HCT116 (cell line): ENCODE results near the gene FLYWCH1. TPM values are rescaled to one million over a fixed set of nuclear protein-coding genes. Genes with fewer than 3 reads are reported as not detected.

Source experiments
- ATAC-seq: fragments of 200-7000 bp; cut with Tn5 transposase; 2 replicates; pipeline ENCODE4 v1.9.1; 2020; ENCODE audit warnings: mild to moderate bottlenecking, moderate library complexity
- BruUV-seq: library from RNA; stranded (reverse); fragments of 400-500 nt; replicated peaks from 2 replicates; lab custom pipeline; 2021; lab: Mats Ljungman, UMichigan
- CTCF ChIA-PET: fragments of 300-600 bp; sonication (Branson Sonifier 250); formaldehyde crosslinking; loops from one replicate; lab custom pipeline; 2021; ENCODE audit warnings: antibody characterized with exemption; lab: Charles Lee
- POLR2A ChIA-PET: fragments of 300-600, 350-600 bp; sonication (Branson Sonifier 250); formaldehyde crosslinking; loops from one replicate; lab custom pipeline; 2021; ENCODE audit warnings: antibody characterized with exemption; lab: Charles Lee
- RAD21 ChIA-PET, 2 experiments: fragments of 300-600 bp; sonication (Branson Sonifier 250); formaldehyde crosslinking; loops; one replicate each; lab custom pipeline; 2023; ENCODE audit warnings: low total read pairs in 2 of 2; ENCODE audit not compliant: uncharacterized antibody in 2 of 2, unreplicated experiment in 2 of 2, low non-redundant PET in 1 of 2; lab: Charles Lee
- DNase-seq: peaks from one replicate; pipeline ENCODE4 v3.0.0-alpha.2; 2010; ENCODE audit warnings: low read depth, low spot score
- H2AFZ ChIP-seq: fragments of 200-600 bp; shearing (Covaris generic), sonication (generic); 2 replicates; pipeline ENCODE4 v1.6.1; 2017; ENCODE audit warnings: low read depth, mixed run types, mixed read lengths, antibody characterized with exemption, low read length; ENCODE audit not compliant: poor library complexity, severe bottlenecking
- H3K27ac ChIP-seq: 2 replicates; pipeline ENCODE4 v1.5.1; 2012; ENCODE audit warnings: low read depth, low read length
- H3K27me3 ChIP-seq: fragments of 200-600 bp; sonication (generic); 2 replicates; pipeline ENCODE4 v1.6.1; 2016; ENCODE audit warnings: mixed run types, low read length, mixed read lengths; ENCODE audit not compliant: insufficient read depth
- H3K36me3 ChIP-seq, 2 experiments: fragments of 200-500 bp in 1 of 2; fragments of 200-600 bp in 1 of 2; sonication (Bioruptor generic) in 1 of 2; sonication (generic) in 1 of 2; 2 replicates each; pipeline versions ENCODE4 v1.5.1 to v1.6.1; 2014 to 2016; ENCODE audit warnings: low read length in 2 of 2, inconsistent platforms in 1 of 2, mixed read lengths in 1 of 2, mixed run types in 1 of 2; ENCODE audit not compliant: insufficient read depth in 2 of 2, control insufficient read depth in 1 of 2
- H3K4me1 ChIP-seq, 2 experiments: fragments of 200-600 bp in 1 of 2; sonication (generic) in 1 of 2; 2 replicates each; pipeline versions ENCODE4 v1.5.1 to v1.6.1; 2012 to 2017; ENCODE audit warnings: low read length in 2 of 2, inconsistent platforms in 1 of 2, mild to moderate bottlenecking in 1 of 2, mixed read lengths in 1 of 2, mixed run types in 1 of 2, moderate library complexity in 1 of 2; ENCODE audit not compliant: insufficient read depth in 2 of 2, control insufficient read depth in 1 of 2
- H3K4me2 ChIP-seq: fragments of 200-600 bp; sonication (generic); 2 replicates; pipeline ENCODE4 v1.6.1; 2017; ENCODE audit warnings: mixed run types, low read length, mixed read lengths
- H3K4me3 ChIP-seq, 2 experiments: fragments of 200-600 bp in 1 of 2; sonication (generic) in 1 of 2; replicated peaks in 1 of 2; 2 replicates each; pipeline ENCODE4 v1.5.1; 2011 to 2016; ENCODE audit warnings: low read length in 2 of 2, control low read depth in 1 of 2, low read depth in 1 of 2, mild to moderate bottlenecking in 1 of 2, mixed read lengths in 1 of 2, mixed run types in 1 of 2
- H3K79me2 ChIP-seq: fragments of 200-600 bp; sonication (generic); 2 replicates; pipeline ENCODE4 v1.6.1; 2017; ENCODE audit warnings: mild to moderate bottlenecking, mixed run types, low read length, moderate library complexity, mixed read lengths; ENCODE audit not compliant: insufficient read depth
- H3K9ac ChIP-seq: fragments of 200-600 bp; sonication (generic); 2 replicates; pipeline ENCODE4 v1.6.1; 2016; ENCODE audit warnings: low read length, mixed read lengths
- H3K9me2 ChIP-seq: fragments of 200-600 bp; sonication (generic), shearing (Covaris generic); 2 replicates; pipeline ENCODE4 v1.6.1; 2017; ENCODE audit warnings: mixed run types, mild to moderate bottlenecking, moderate library complexity; ENCODE audit not compliant: insufficient read depth
- H3K9me3 ChIP-seq, 2 experiments: fragments of 200-500 bp in 1 of 2; fragments of 200-600 bp in 1 of 2; sonication (Bioruptor generic) in 1 of 2; sonication (generic) in 1 of 2; 2 replicates each; pipeline ENCODE4 v1.6.1; 2014 to 2017; ENCODE audit warnings: low read length in 2 of 2, mixed read lengths in 2 of 2, inconsistent platforms in 1 of 2, low read depth in 1 of 2, mild to moderate bottlenecking in 1 of 2, mixed run types in 1 of 2, moderate library complexity in 1 of 2; ENCODE audit not compliant: control insufficient read depth in 1 of 2, insufficient read depth in 1 of 2
- H4K20me1 ChIP-seq: fragments of 200-600 bp; sonication (generic), shearing (Covaris generic); 2 replicates; pipeline ENCODE4 v1.6.1; 2017; ENCODE audit warnings: mixed run types, mild to moderate bottlenecking, moderate library complexity; ENCODE audit not compliant: insufficient read depth
- POLR2A ChIP-seq: IDR thresholded peaks from 2 replicates; pipeline ENCODE4 v1.7.0; 2011; ENCODE audit warnings: borderline replicate concordance; ENCODE audit not compliant: insufficient read depth, insufficient read length; ENCODE audit errors: extremely low read depth
- POLR2AphosphoS5 ChIP-seq: IDR thresholded peaks from 2 replicates; pipeline ENCODE4 v1.6.1; 2011; ENCODE audit warnings: mild to moderate bottlenecking, low read depth, low read length, moderate library complexity
- RAD21 ChIP-seq: IDR thresholded peaks from 2 replicates; pipeline ENCODE4 v1.6.1; 2012; ENCODE audit warnings: low read depth, mild to moderate bottlenecking
- YY1 ChIP-seq: IDR thresholded peaks from 2 replicates; pipeline ENCODE4 v1.6.1; 2011; ENCODE audit warnings: low read length, low read depth, moderate library complexity, mild to moderate bottlenecking; ENCODE audit not compliant: insufficient replicate concordance; ENCODE audit errors: extremely low read depth
- intact Hi-C: fragments of 100-400 bp; cut with micrococcal nuclease; formaldehyde crosslinking; loops from 2 replicates; pipeline ENCODE4 v1.10.0; 2022
- total RNA-seq: library from RNA; stranded (reverse); gene quantifications from one replicate; pipeline ENCODE4 v1.2.1, GENCODE V29; 2021; ENCODE audit not compliant: unreplicated experiment

The FLYWCH1 gene
- total RNA-seq, 1 experiment from 2014 or later, result 66.6 TPM

GRCh38 chr16:2881783-2882649, 29.7 kb upstream of the FLYWCH1 start:
- Histone ChIP-seq H3K79me2 (peaks cover 14% of the 10 kb centered on the region; the same call in 1 of the 2 replicates), H3K4me2 (peak overlapping the region; percentile 94), H3K9me3 (peaks cover 0 to 7% of the 10 kb centered on the region in 2 experiments; a peak in 1 of 4 replicates), H3K36me3 (no peaks in the 10 kb centered on the region), H2AFZ (no peak overlapping the region), H3K4me3 (peak overlapping the region; percentile 80 to 98), H3K4me1 (peaks cover 9 to 18% of the 10 kb centered on the region in 2 experiments), H3K27me3 (no peaks in the 10 kb centered on the region), H3K9ac (peak overlapping the region; percentile 93), H4K20me1 (no peaks in the 10 kb centered on the region), H3K27ac (peak overlapping the region; percentile 78), H3K9me2 (no peaks in the 10 kb centered on the region)
- intact Hi-C loops, result loop anchor here (1.0 kb wide), 1 partner anchor 23 kb away; no protein-coding TSS in a partner anchor
- no peak for TF ChIP-seq YY1
- peak; percentile 38 for TF ChIP-seq POLR2A
- peak; percentile 70 for TF ChIP-seq POLR2AphosphoS5
- TF ChIP-seq RAD21, result no peak
- no TSS peak for BruUV-seq
- ChIA-PET RAD21 (no interaction called here), CTCF (interaction anchor here (0.9 to 2.1 kb wide), 10 partner anchors 7 to 43 kb away, joined by 3 to 16 read pairs (median 6); partner anchors contain the start of gene PRSS22), POLR2A (interaction anchor here (0.9 to 2.8 kb wide), 12 partner anchors 14 to 130 kb away, joined by 3 to 21 read pairs (median 4); partner anchors contain the start of genes FLYWCH1 and PRSS22)
- ATAC-seq (peak; percentile 23), DNase-seq (no peak)
